Astrocyte (in vitro differentiated cells and primary cell): ENCODE data around the gene DMP1. TPM values are rescaled to one million over a fixed set of nuclear protein-coding genes. Genes with fewer than 3 reads are reported as not detected.

Source experiments
- DNase-seq: peaks from one replicate; pipeline ENCODE4 v3.0.0-alpha.2; 2010; ENCODE audit warnings: low read depth
- FAIRE-seq: peaks from 2 replicates; lab custom pipeline; 2011; peaks lifted over from hg19 to GRCh38; lab: Jason Lieb, UNC
- H2AFZ ChIP-seq: 2 replicates; pipeline ENCODE4 v1.6.0; 2012; ENCODE audit warnings: low read depth, low read length, inconsistent platforms
- H3K27ac ChIP-seq: 2 replicates; pipeline ENCODE4 v1.5.1; 2011; ENCODE audit warnings: low read depth, low read length, inconsistent platforms
- H3K27me3 ChIP-seq: 2 replicates; pipeline ENCODE4 v1.6.0; 2011; ENCODE audit warnings: low read length, inconsistent platforms; ENCODE audit not compliant: insufficient read depth
- H3K36me3 ChIP-seq: 2 replicates; pipeline ENCODE4 v1.5.1; 2011; ENCODE audit warnings: low read length, inconsistent platforms; ENCODE audit not compliant: insufficient read depth
- H3K4me1 ChIP-seq: 2 replicates; pipeline ENCODE4 v1.5.1; 2011; ENCODE audit warnings: low read length, inconsistent platforms; ENCODE audit not compliant: insufficient read depth
- H3K4me2 ChIP-seq: 2 replicates; pipeline ENCODE4 v1.6.0; 2012; ENCODE audit warnings: low read length, inconsistent platforms
- H3K4me3 ChIP-seq: 2 replicates; pipeline ENCODE4 v1.5.1; 2011; ENCODE audit warnings: low read depth, mild to moderate bottlenecking, low read length, inconsistent platforms; ENCODE audit not compliant: insufficient read depth
- H3K79me2 ChIP-seq: 2 replicates; pipeline ENCODE4 v1.6.0; 2012; ENCODE audit warnings: mild to moderate bottlenecking, low read length, inconsistent platforms; ENCODE audit not compliant: insufficient read depth
- H3K9ac ChIP-seq: 2 replicates; pipeline ENCODE4 v1.6.0; 2012; ENCODE audit warnings: mild to moderate bottlenecking, low read length, inconsistent platforms
- H3K9me3 ChIP-seq: 2 replicates; pipeline ENCODE4 v1.5.1; 2012; ENCODE audit warnings: low read depth, mild to moderate bottlenecking, low read length, inconsistent platforms; ENCODE audit not compliant: insufficient read depth
- H4K20me1 ChIP-seq: 2 replicates; pipeline ENCODE4 v1.6.0; 2012; ENCODE audit warnings: low read length, inconsistent platforms; ENCODE audit not compliant: insufficient read depth
- H3K27ac Mint-ChIP-seq: one replicate; pipeline ENCODE4 v1.8.0; 2021; ENCODE audit warnings: mild to moderate bottlenecking, mixed read lengths; ENCODE audit not compliant: unreplicated experiment
- H3K27me3 Mint-ChIP-seq: one replicate; pipeline ENCODE4 v1.8.0; 2021; ENCODE audit warnings: low read depth, mixed read lengths; ENCODE audit not compliant: unreplicated experiment
- H3K36me3 Mint-ChIP-seq: one replicate; pipeline ENCODE4 v1.8.0; 2021; ENCODE audit warnings: low read depth, mixed read lengths; ENCODE audit not compliant: unreplicated experiment
- H3K4me1 Mint-ChIP-seq: one replicate; pipeline ENCODE4 v1.8.0; 2021; ENCODE audit warnings: low read depth, mixed read lengths; ENCODE audit not compliant: unreplicated experiment
- H3K4me3 Mint-ChIP-seq: one replicate; pipeline ENCODE4 v1.8.0; 2021; ENCODE audit warnings: mild to moderate bottlenecking, moderate library complexity, mixed read lengths; ENCODE audit not compliant: unreplicated experiment
- H3K9me3 Mint-ChIP-seq: one replicate; pipeline ENCODE4 v1.8.0; 2021; ENCODE audit warnings: mild to moderate bottlenecking, mixed read lengths; ENCODE audit not compliant: unreplicated experiment
- EZH2 ChIP-seq: IDR thresholded peaks from 2 replicates; pipeline ENCODE4 v1.6.1; 2012; ENCODE audit warnings: mild to moderate bottlenecking, low read length, inconsistent platforms; ENCODE audit not compliant: insufficient read depth
- total RNA-seq: library from RNA; stranded (reverse); gene quantifications from 2 replicates; pipeline ENCODE4 v1.2.1, GENCODE V29; 2021
- TF ChIP-seq, protein P1 (sequence below): IDR thresholded peaks from 2 replicates; pipeline ENCODE4 v1.5.1; 2011; ENCODE audit warnings: low read depth, mild to moderate bottlenecking, inconsistent platforms, low read length, moderate library complexity; ENCODE audit not compliant: insufficient read depth

DMP1 gene
- total RNA-seq, 1 donor from 2014 or later = 0.11 TPM

DNA sequence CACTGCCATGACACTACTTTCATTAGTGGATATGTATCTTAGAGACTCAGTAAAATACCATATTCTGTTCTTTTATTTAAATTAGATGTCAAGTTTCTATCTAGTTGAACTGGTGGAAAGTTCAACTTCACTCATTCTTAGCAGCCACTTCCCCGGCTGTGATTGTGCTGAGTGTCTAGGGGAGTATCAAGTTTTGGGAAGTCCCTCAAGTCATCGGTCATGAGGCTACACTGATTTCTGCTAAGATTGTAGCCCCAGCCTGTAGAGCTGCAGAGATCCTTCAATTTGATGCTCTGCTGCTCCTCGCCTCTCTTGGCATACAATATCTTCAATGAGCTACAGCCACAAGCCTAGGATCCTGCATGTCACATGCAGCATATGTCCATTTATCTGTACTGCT lies 53.9 kb downstream of the DMP1 start:
- Histone ChIP-seq H3K27me3 (no peaks in the 10 kb centered on the region), H3K79me2 (no peaks in the 10 kb centered on the region), H3K4me2 (no peak overlapping the region), H3K9me3 (no peaks in the 10 kb centered on the region), H3K9ac (no peak overlapping the region), H2AFZ (no peak overlapping the region), H3K36me3 (no peaks in the 10 kb centered on the region), H4K20me1 (no peaks in the 10 kb centered on the region), H3K4me1 (no peaks in the 10 kb centered on the region), H3K4me3 (no peak overlapping the region), H3K27ac (no peak overlapping the region)
- TF ChIP-seq, protein P1, sequence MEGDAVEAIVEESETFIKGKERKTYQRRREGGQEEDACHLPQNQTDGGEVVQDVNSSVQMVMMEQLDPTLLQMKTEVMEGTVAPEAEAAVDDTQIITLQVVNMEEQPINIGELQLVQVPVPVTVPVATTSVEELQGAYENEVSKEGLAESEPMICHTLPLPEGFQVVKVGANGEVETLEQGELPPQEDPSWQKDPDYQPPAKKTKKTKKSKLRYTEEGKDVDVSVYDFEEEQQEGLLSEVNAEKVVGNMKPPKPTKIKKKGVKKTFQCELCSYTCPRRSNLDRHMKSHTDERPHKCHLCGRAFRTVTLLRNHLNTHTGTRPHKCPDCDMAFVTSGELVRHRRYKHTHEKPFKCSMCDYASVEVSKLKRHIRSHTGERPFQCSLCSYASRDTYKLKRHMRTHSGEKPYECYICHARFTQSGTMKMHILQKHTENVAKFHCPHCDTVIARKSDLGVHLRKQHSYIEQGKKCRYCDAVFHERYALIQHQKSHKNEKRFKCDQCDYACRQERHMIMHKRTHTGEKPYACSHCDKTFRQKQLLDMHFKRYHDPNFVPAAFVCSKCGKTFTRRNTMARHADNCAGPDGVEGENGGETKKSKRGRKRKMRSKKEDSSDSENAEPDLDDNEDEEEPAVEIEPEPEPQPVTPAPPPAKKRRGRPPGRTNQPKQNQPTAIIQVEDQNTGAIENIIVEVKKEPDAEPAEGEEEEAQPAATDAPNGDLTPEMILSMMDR = no peak
- TF ChIP-seq EZH2 = no peak
- Mint-ChIP-seq H3K4me3 (no peak overlapping the region), H3K36me3 (no peaks in the 10 kb centered on the region), H3K9me3 (peaks cover 1% of the 10 kb centered on the region), H3K27ac (no peak overlapping the region), H3K27me3 (no peaks in the 10 kb centered on the region), H3K4me1 (peaks cover 10% of the 10 kb centered on the region)
- FAIRE-seq (no peak), DNase-seq (no peak)

DNA sequence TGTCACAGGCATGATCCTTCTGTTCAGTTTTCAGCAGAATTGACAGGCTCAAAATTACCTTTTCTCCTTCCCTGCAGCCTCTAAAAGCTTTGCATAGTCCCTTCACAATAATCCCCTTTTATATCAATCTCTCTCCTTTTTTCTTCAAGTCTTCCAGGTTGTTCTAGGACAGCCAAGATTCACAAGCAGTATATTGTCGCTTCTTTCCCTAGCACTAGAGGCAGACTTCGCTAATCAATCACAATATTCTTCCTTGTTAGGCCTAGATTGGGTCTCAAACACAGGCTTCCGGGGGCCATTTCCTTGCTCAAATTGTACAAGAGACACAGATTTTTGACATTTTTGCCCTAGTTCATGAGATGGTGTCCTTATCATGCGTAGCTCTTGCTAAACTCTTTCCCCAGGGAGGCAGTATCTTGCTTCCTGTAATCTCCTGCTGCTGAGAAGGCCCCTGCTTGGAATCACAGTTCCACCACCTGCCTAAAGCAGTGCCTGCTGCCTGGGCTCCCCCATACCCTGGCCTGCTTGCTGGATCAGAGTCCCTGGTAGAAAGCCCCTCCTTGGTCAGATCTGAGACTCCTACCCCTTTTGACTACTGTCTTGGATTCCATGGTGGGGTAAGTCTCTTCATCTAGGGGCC lies 57.3 kb downstream of the DMP1 start:
- no peak overlapping the region for H3K27ac Mint-ChIP-seq
- TF ChIP-seq EZH2 = no peak
- Histone ChIP-seq H3K79me2 (no peaks in the 10 kb centered on the region), H3K4me2 (no peak overlapping the region), H3K4me3 (no peak overlapping the region), H3K27ac (no peak overlapping the region), H2AFZ (no peak overlapping the region), H3K9me3 (no peaks in the 10 kb centered on the region), H3K36me3 (no peaks in the 10 kb centered on the region), H3K27me3 (no peaks in the 10 kb centered on the region), H4K20me1 (no peaks in the 10 kb centered on the region), H3K4me1 (no peaks in the 10 kb centered on the region), H3K9ac (no peak overlapping the region)
- no peaks in the 10 kb centered on the region for H3K27me3 Mint-ChIP-seq
- FAIRE-seq = no peak
- no peaks in the 10 kb centered on the region for H3K36me3 Mint-ChIP-seq
- H3K9me3 Mint-ChIP-seq = peaks cover 4% of the 10 kb centered on the region
- no peak for DNase-seq
- H3K4me3 Mint-ChIP-seq = no peak overlapping the region
- peaks cover 12% of the 10 kb centered on the region for H3K4me1 Mint-ChIP-seq

Other genes starting within 250 kb of the DMP1 start
- 31.9 and 33.7 TPM in 2 replicates for gene NUDT9, start 227.7 kb upstream of the DMP1 start, total RNA-seq
- gene SPARCL1, start 120.9 kb upstream of the DMP1 start, total RNA-seq = 0.25 and 0.34 TPM in 2 replicates
- not detected in 2 replicates for gene DSPP, start 41.8 kb upstream of the DMP1 start, total RNA-seq
- gene IBSP, start 149.3 kb downstream of the DMP1 start, total RNA-seq = not detected in 2 replicates
- gene MEPE, start 182.7 kb downstream of the DMP1 start, total RNA-seq = not detected in 2 replicates